GM18870 (cell line): ENCODE measurements around the gene TEK.

ENCODE experiments used
- ATAC-seq: cut with Tn5 transposase; IDR thresholded peaks from one replicate; pipeline ENCODE4 v1.9.1; 2021; ENCODE audit warnings: moderate library complexity; ENCODE audit not compliant: unreplicated experiment

TEK gene

GRCh38 chr9:27118916-27119315 is 9.9 kb downstream of the TEK start:
- no peak for ATAC-seq

GRCh38 chr9:27124151-27124550 is 15.1 kb downstream of the TEK start:
- ATAC-seq = no peak

GRCh38 chr9:27125030-27125429 is 16.0 kb downstream of the TEK start:
- no peak for ATAC-seq

- no peak for ATAC-seq
Observed at GRCh38 chr9:27125936-27126335, 16.9 kb downstream of the TEK start.

- no peak for ATAC-seq
Observed at GRCh38 chr9:27126670-27127069, 17.6 kb downstream of the TEK start.

GRCh38 chr9:27129221-27129620 is 20.2 kb downstream of the TEK start:
- ATAC-seq = no peak

GRCh38 chr9:27131731-27132130 is 22.7 kb downstream of the TEK start:
- no peak for ATAC-seq

- ATAC-seq = no peak
Observed at GRCh38 chr9:27133817-27134216, 24.8 kb downstream of the TEK start.

GRCh38 chr9:27142299-27142930 is 33.4 kb downstream of the TEK start:
- no peak for ATAC-seq

- no peak for ATAC-seq
Observed at GRCh38 chr9:27145143-27145542, 36.1 kb downstream of the TEK start.

GRCh38 chr9:27149651-27150050 is 40.6 kb downstream of the TEK start:
- no peak for ATAC-seq

GRCh38 chr9:27150746-27151406 is 41.9 kb downstream of the TEK start:
- no peak for ATAC-seq

- no peak for ATAC-seq
Observed at GRCh38 chr9:27151693-27152404, 42.8 kb downstream of the TEK start.

GRCh38 chr9:27152405-27152718 is 43.3 kb downstream of the TEK start:
- no peak for ATAC-seq

GRCh38 chr9:27154908-27155307 is 45.9 kb downstream of the TEK start:
- ATAC-seq = no peak

GRCh38 chr9:27157097-27157496 is 48.1 kb downstream of the TEK start:
- no peak for ATAC-seq

GRCh38 chr9:27157736-27158135 is 48.7 kb downstream of the TEK start:
- ATAC-seq = no peak

GRCh38 chr9:27160636-27161035 is 51.6 kb downstream of the TEK start:
- ATAC-seq = no peak

GRCh38 chr9:27162045-27162444 is 53.0 kb downstream of the TEK start:
- ATAC-seq = no peak

GRCh38 chr9:27165068-27165467 is 56.0 kb downstream of the TEK start:
- ATAC-seq = no peak

- ATAC-seq = no peak
Observed at GRCh38 chr9:27165670-27166069, 56.6 kb downstream of the TEK start.

GRCh38 chr9:27168496-27168895 is 59.5 kb downstream of the TEK start:
- no peak for ATAC-seq
